Measurements from ENCODE around the gene KCMF1.

The KCMF1 gene

DNA sequence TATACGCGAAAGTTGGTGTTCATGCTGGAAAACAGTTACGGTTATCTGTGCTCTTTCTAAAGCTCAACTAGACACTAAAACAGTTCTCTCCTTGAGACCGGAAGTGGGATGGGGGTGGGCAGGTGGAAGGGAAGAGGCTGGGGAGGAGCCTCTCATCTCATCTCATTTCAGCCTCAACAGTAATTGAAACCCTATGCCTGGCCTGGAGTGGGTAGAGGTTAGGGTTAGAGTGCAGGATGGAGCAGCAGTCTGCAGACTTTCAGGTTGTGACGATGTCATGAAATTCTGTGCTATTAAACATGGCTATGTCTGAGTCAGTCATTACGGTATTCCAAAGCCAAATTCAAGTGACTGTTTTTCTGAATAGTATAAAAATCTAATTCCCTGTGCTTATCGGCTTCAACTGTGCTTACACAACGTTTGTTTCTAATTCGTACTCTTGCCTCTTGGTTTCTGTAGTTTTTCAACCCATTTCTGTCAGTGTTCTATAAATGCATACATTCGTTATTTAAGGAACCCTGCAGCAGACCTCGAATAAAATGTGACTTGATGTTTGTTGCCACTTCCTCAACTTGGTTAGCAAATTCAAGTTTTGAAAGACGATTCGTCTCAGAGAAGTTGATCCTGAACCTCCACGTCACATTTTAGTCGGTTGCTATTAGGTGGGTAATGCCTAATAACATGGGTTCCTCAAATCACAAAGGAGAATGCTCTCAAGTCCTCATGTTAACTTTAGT, 86.4 kb downstream of the KCMF1 start:
- no peak for FAIRE-seq
- no peak for DNase-seq (ENCODE audit: insufficient read length, low spot score)
- no peak for TF ChIP-seq POLR2A (IDR thresholded peaks at IDR 0.05; ENCODE audit: low read depth, low read length)

DNA sequence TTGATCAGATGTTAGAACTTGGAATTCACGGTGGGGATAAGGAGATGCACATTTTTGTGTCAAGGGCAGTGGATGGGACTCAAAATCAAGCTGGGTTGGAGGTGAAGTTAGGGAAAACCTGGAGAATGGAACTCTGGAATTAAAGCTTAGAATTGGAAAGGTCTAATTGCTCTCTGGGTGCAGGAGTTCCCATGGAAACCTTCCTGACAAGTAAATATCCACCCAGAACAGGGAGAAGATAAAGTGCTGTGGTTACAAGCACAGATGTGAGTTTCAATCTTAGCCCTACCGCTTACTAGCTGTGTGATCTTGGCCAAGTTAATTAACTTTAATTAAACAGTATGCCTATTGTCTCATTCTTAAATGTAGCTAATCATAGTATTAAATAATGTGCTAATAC, 90.9 kb downstream of the KCMF1 start:
- TF ChIP-seq POLR2A (IDR thresholded peaks at IDR 0.05; ENCODE audit: low read depth, low read length) = no peak
- FAIRE-seq (no peak), DNase-seq (ENCODE audit: insufficient read length, low spot score) (no peak)

GRCh38 chr2:85062565-85062964, 91.6 kb downstream of the KCMF1 start:
- DNase-seq (ENCODE audit: insufficient read length, low spot score) (no peak), FAIRE-seq (no peak)
- TF ChIP-seq POLR2A (IDR thresholded peaks at IDR 0.05; ENCODE audit: low read depth, low read length) = no peak

- DNase-seq (ENCODE audit: insufficient read length, low spot score) (no peak), FAIRE-seq (no peak)
- no peak for TF ChIP-seq POLR2A (IDR thresholded peaks at IDR 0.05; ENCODE audit: low read depth, low read length)
Observed at GRCh38 chr2:85063981-85064599, 93.1 kb downstream of the KCMF1 start.

DNA sequence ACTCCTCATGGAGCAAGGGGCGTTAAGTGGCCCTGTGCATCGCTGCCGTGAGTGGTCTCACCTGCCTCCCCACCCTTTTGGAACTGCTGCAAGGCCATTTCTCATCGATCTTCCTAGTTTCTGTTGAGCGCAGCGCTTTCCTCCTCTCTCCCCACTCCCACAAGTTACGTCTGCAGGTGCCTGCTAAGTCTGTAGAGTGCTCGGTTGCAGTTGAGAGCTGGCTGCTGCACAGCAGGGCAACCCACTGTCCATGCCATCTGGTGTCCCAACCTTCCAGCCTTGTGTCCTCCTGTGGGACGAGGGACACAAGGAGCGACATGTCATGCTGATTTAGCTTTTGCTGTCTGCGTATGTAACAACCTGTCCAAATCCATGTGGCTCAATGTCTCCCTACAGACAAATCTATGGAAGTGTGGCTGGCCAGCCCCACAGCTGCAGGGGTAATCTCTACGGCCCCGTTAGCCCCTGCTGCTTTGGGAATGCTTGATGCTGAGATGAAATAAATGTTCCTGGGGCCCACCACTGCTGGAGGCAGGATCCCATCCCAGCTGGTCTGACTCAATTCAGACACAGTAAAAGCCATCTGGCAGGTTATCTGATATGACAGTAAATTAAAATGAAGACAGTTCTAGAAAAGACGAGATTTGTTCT, 94.1 kb downstream of the KCMF1 start:
- DNase-seq (ENCODE audit: insufficient read length, low spot score) (no peak), FAIRE-seq (no peak)
- TF ChIP-seq POLR2A (IDR thresholded peaks at IDR 0.05; ENCODE audit: low read depth, low read length) = no peak

- DNase-seq (ENCODE audit: insufficient read length, low spot score) = no peak
- TF ChIP-seq POLR2A (IDR thresholded peaks at IDR 0.05; ENCODE audit: low read depth, low read length) = no peak
- FAIRE-seq = no peak
Observed at GRCh38 chr2:85066006-85066740, 95.2 kb downstream of the KCMF1 start.

- peak; percentile 46 for DNase-seq (ENCODE audit: insufficient read length, low spot score)
- TF ChIP-seq POLR2A (IDR thresholded peaks at IDR 0.05; ENCODE audit: low read depth, low read length) = no peak
- FAIRE-seq = no peak
Observed at GRCh38 chr2:85066874-85067351, 96.0 kb downstream of the KCMF1 start.

DNA sequence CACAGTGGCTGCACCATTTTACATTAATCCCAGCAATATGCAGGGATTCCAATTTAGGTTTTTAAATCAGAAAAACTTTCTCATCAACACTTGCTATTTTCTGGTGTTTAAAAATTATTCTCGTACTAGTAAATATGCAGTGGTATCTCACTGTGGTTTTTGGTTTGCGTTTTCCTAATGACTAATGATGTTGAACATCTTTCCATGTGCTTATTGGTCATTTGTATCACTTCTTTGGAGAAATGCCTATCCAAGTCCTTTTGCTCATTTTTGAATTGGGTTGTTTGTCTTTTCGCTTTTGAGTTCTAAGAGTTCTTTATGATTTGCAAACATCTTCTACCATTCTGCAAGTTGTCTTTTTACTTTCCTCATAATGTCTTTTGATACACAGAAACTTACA, 100.1 kb downstream of the KCMF1 start:
- no peak for TF ChIP-seq POLR2A (IDR thresholded peaks at IDR 0.05; ENCODE audit: low read depth, low read length)
- FAIRE-seq = no peak
- DNase-seq (ENCODE audit: insufficient read length, low spot score) = no peak

- no peak for FAIRE-seq
- no peak for DNase-seq (ENCODE audit: insufficient read length, low spot score)
- no peak for TF ChIP-seq POLR2A (IDR thresholded peaks at IDR 0.05; ENCODE audit: low read depth, low read length)
Observed at GRCh38 chr2:85073033-85073432, 102.1 kb downstream of the KCMF1 start.

GRCh38 chr2:85076618-85077274, 105.8 kb downstream of the KCMF1 start:
- no peak for FAIRE-seq
- DNase-seq (ENCODE audit: insufficient read length, low spot score) = no peak
- no peak for TF ChIP-seq POLR2A (IDR thresholded peaks at IDR 0.05; ENCODE audit: low read depth, low read length)

GRCh38 chr2:85077859-85078419, 107.0 kb downstream of the KCMF1 start:
- no peak for TF ChIP-seq POLR2A (IDR thresholded peaks at IDR 0.05; ENCODE audit: low read depth, low read length)
- DNase-seq (ENCODE audit: insufficient read length, low spot score) = no peak
- FAIRE-seq = no peak

- no peak for FAIRE-seq
- no peak for TF ChIP-seq POLR2A (IDR thresholded peaks at IDR 0.05; ENCODE audit: low read depth, low read length)
- DNase-seq (ENCODE audit: insufficient read length, low spot score) = no peak
Observed at GRCh38 chr2:85078536-85078935, 107.6 kb downstream of the KCMF1 start.

DNA sequence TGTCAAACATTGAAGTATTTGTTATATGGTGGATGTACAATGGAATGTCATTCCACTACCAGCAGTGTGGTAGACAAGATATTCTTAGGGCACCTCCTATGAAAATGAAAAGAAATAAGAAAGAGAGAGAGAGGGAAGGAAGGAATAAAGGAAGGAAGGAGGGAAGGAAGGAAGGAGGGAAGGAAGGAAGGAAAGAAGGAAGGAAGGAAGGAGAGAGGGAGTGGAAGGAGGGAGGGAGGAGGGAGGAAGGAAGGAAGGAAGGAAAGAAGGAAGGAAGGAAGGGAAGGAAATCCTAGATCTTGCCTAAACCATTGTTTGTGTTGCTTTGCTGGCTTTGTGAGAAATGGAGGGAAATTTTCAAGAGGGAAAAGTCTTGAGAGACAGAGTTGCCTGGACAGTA, 112.1 kb downstream of the KCMF1 start:
- no peak for DNase-seq (ENCODE audit: insufficient read length, low spot score)
- TF ChIP-seq POLR2A (IDR thresholded peaks at IDR 0.05; ENCODE audit: low read depth, low read length) = no peak
- no peak for FAIRE-seq

Measured in H54 (cell line).